Activated T-cell treated with anti-CD3 and anti-CD28 coated beads, Interleukin-2, amount 50 U/mL, for 1 hour (primary cell): Measurements from ENCODE around the gene NDUFV2.
"Not testable (repeated sequence)": the region's sequence is repeated elsewhere in the genome, so short reads cannot be mapped to it uniquely, and the experiment has no call there.

Source experiments
- DNase-seq: peaks from one replicate; pipeline ENCODE4 v3.0.0-alpha.2; 2020

Gene NDUFV2

DNA sequence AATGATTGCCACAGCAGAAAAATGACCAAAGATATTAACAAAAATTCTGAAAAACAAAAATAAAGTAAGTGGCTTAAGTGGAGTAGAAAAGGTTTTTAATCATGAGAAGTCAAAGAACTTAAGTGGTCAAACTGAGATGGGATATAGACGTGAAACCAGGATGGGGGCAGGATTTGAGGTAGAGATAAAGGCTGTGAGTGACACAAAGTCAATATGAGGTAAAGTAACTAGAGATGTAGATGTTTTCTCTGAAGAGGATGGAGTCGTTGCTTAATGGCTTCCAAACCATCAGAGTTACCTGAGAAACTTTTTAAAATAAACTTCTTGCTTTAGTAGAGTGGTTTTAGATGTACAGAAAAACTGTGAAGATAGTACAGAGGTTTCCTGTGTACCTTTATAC, 55.3 kb downstream of the NDUFV2 start:
- DNase-seq = no peak

- DNase-seq = no peak
Measured at GRCh38 chr18:9160014-9160413, 57.5 kb downstream of the NDUFV2 start.

DNA sequence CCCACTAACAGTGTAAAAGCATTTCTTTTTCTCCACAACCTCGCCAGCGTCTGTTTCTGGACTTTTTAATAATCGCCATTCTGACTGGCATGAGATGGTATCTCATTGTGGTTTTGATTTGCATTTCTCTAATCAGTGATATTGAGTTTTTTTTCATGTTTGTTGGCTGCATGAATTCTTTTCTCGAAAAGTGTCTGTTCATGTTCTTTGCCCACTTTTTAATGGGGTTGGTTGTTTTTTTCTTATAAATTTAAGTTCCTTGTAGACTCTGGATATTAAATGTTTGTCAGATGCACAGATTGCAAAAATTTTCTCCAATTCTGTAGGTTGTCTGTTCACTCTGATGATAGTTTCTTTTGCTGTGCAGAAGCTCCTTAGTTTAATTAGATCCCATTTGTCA, 60.2 kb downstream of the NDUFV2 start:
- not testable (repeated sequence) for DNase-seq

GRCh38 chr18:9164149-9164548, 61.6 kb downstream of the NDUFV2 start:
- not testable (repeated sequence) for DNase-seq

DNA sequence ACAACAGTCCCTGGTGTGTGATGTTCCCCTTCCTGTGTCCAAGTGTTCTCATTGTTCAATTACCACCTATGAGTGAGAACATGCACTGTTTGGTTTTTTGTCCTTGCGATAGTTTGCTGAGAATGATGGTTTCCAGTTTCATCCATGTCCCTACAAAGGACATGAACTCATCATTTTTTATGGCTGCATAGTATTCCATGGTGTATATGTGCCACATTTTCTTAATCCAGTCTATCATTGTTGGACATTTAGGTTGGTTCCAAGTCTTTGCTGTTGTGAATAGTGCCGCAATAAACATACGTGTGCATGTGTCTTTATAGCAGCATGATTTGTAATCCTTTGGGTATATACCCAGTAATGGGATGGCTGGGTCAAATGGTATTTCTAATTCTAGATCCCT, 63.4 kb downstream of the NDUFV2 start:
- not testable (repeated sequence) for DNase-seq

- not testable (repeated sequence) for DNase-seq
Measured at GRCh38 chr18:9169515-9169914, 67.0 kb downstream of the NDUFV2 start.

DNA sequence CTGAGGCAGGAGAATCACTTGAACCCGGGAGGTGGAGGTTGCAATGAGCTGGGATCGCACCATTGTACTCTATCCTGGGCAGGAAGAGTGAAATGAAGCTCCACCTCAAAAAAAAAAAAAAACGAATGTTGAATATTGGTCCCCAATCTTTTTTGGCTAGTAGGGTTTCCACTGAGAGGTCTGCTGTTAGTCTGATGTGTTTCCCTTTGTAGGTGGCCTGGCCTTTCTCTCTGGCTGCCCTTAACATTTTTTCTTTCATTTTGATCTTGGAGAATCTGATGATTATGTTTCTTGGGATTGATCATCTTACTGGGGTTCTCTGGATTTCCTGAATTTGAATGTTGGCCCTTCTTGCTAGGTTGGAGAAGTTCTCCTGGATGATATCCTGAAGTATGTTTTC, 69.4 kb downstream of the NDUFV2 start:
- DNase-seq = not testable (repeated sequence)

- DNase-seq = no peak
Measured at GRCh38 chr18:9172506-9173127, 70.1 kb downstream of the NDUFV2 start.

DNA sequence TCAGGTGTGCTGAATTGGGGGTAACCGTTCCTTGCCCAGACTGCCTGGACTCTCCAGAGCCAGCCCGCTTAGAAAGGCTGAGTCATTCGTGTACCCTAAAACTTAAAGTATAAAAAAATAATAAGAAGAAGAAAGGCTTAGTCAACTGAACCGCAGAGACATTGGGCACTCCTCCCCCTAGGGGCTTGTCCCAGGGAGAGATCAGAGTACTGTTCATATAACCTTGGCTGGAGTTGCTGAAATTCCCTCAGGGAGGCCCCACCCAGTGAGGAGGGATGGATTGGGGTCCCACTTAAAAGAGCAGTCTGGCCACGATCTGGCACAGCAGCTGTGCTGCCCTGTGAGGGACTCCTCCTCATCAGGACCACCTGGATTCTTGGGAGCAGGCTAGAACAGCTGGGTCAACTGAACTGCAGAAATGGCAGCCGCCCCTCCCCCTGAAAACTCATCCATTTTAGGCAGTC, 71.3 kb downstream of the NDUFV2 start:
- DNase-seq = no peak

DNA sequence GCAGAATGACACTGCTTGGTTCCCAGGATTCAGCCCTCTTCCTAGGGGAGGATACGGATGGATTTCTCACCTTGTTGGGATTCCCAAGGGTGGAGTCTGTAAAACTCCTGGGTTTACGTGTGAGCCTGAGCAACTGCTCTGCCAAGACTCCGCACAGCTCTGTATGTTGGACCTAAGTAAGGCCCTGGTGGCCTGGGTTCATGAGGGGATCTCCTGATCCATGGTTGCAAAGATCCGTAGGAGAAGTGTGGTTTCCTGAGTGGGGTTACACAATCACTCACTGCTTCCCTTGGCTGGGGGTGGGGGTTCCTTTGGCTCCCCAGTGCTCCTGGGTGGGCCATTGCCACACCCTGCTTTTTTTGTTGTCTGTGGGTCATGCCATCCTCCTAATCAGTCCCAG, 71.8 kb downstream of the NDUFV2 start:
- no peak for DNase-seq

GRCh38 chr18:9175115-9175514, 72.6 kb downstream of the NDUFV2 start:
- no peak for DNase-seq

- DNase-seq = no peak
Measured at GRCh38 chr18:9177031-9177430, 74.5 kb downstream of the NDUFV2 start.

GRCh38 chr18:9177466-9177865, 75.0 kb downstream of the NDUFV2 start:
- no peak for DNase-seq

DNA sequence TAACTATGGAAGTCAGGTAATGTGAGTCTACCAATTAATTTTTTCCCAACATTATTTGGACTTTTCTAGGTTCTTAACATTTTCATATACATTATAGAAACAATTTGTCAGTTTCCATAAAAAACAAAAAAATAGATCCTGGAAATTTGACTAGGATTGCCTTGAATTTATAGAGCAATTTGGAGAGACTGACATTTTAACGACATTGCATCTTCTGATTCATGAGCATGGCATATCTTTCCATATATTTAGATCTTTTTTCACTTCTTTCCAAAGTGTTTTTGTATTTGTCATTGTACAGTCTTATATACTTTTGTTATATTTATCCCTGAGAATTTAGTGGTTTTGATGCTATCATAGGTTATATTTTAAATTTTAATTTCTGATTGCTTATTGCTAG, 76.1 kb downstream of the NDUFV2 start:
- no peak for DNase-seq

- DNase-seq = no peak
Measured at GRCh38 chr18:9181275-9181674, 78.8 kb downstream of the NDUFV2 start.

DNA sequence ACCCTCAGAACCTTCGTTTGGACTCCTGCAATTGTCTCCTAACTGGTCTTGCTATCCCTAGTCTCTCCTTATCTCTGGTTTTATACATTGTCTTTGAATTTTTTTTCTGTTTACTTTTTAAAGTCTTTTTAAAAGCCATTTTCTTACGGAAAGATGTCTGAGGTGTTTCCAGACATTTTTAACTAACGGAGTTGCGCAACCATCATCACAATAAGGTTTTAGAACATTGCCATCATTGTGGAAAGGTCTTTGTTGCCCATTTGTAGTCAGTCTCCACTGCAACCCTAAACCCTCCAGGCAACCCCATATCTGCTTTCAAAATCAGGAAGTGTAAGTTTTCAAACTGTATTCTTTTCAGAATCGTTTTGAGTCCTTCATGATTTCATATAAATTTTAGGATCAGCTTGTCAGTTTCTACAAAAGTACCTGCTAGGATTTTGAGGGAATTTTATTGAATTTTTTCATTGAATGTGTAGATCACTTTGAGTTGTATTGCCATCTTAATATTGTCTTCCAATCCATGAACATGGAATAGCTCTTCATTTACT, 80.4 kb downstream of the NDUFV2 start:
- no peak for DNase-seq
